ENCODE measurements around the gene RPS23.
"Not testable (repeated sequence)": the region's sequence is repeated elsewhere in the genome, so short reads cannot be mapped to it uniquely, and the experiment has no call there.

RPS23 gene

GRCh38 chr5:82278711-82279370 lies 687 bp upstream of the RPS23 start:
- TF ChIP-seq CTCF (IDR thresholded peaks at IDR 0.05; ENCODE audit: low read depth, low read length, missing control alignments) = no peak
- H3K4me3 ChIP-seq (replicated peaks; ENCODE audit: low read depth, low read length) = peak overlapping the region; percentile 71
- no peak for DNase-seq (ENCODE audit: extremely low read depth, low read depth)

- no peak for DNase-seq (ENCODE audit: extremely low read depth, low read depth)
- TF ChIP-seq CTCF (IDR thresholded peaks at IDR 0.05; ENCODE audit: low read depth, low read length, missing control alignments) = no peak
- H3K4me3 ChIP-seq (replicated peaks; ENCODE audit: low read depth, low read length) = peak overlapping the region; percentile 71
These were observed 554 bp downstream of the RPS23 start for GRCh38 chr5:82277613-82277986.

GRCh38 chr5:82276800-82277612 lies 1.1 kb downstream of the RPS23 start:
- no peak for DNase-seq (ENCODE audit: extremely low read depth, low read depth)
- H3K4me3 ChIP-seq (replicated peaks; ENCODE audit: low read depth, low read length) = peak overlapping the region; percentile 71
- no peak for TF ChIP-seq CTCF (IDR thresholded peaks at IDR 0.05; ENCODE audit: low read depth, low read length, missing control alignments)

GRCh38 chr5:82275216-82275664 lies 2.9 kb downstream of the RPS23 start:
- TF ChIP-seq CTCF (IDR thresholded peaks at IDR 0.05; ENCODE audit: low read depth, low read length, missing control alignments) = no peak
- no peak overlapping the region for H3K4me3 ChIP-seq (replicated peaks; ENCODE audit: low read depth, low read length)
- DNase-seq (ENCODE audit: extremely low read depth, low read depth) = no peak

- no peak overlapping the region for H3K4me3 ChIP-seq (replicated peaks; ENCODE audit: low read depth, low read length)
- no peak for DNase-seq (ENCODE audit: extremely low read depth, low read depth)
- TF ChIP-seq CTCF (IDR thresholded peaks at IDR 0.05; ENCODE audit: low read depth, low read length, missing control alignments) = no peak
These were observed 3.6 kb downstream of the RPS23 start for GRCh38 chr5:82274343-82275211.

- not testable (repeated sequence) for DNase-seq (ENCODE audit: extremely low read depth, low read depth)
These were observed 4.7 kb downstream of the RPS23 start for GRCh38 chr5:82273426-82273825.

GRCh38 chr5:82272571-82273356 lies 5.4 kb downstream of the RPS23 start:
- not testable (repeated sequence) for DNase-seq (ENCODE audit: extremely low read depth, low read depth); H3K4me3 ChIP-seq (replicated peaks; ENCODE audit: low read depth, low read length)

More at GRCh38 chr5:82273426-82273825, 4.7 kb downstream of the RPS23 start:
- H3K4me3 ChIP-seq (replicated peaks; ENCODE audit: low read depth, low read length) = not testable (repeated sequence)

GRCh38 chr5:82269363-82269762 lies 8.8 kb downstream of the RPS23 start:
- DNase-seq (ENCODE audit: extremely low read depth, low read depth); H3K4me3 ChIP-seq (replicated peaks; ENCODE audit: low read depth, low read length): not testable (repeated sequence)

GRCh38 chr5:82267297-82267933 lies 10.7 kb downstream of the RPS23 start:
- not testable (repeated sequence) for H3K4me3 ChIP-seq (replicated peaks; ENCODE audit: low read depth, low read length); DNase-seq (ENCODE audit: extremely low read depth, low read depth)

Measured in HFF-Myc (cell line).